HG03521 (cell line): ENCODE measurements around the gene RASSF7.

Experiments used
- ATAC-seq: cut with Tn5 transposase; IDR thresholded peaks from one replicate; pipeline ENCODE4 v1.9.1; 2021; ENCODE audit warnings: mild to moderate bottlenecking, moderate library complexity; ENCODE audit not compliant: unreplicated experiment

RASSF7 gene

GRCh38 chr11:607971-608659 is 47.3 kb downstream of the RASSF7 start:
- no peak for ATAC-seq

- ATAC-seq, result no peak
Observed at GRCh38 chr11:608791-609251, 48.1 kb downstream of the RASSF7 start.

GRCh38 chr11:609341-609811 is 48.6 kb downstream of the RASSF7 start:
- no peak for ATAC-seq

- ATAC-seq, result no peak
Observed at GRCh38 chr11:610146-610801, 49.5 kb downstream of the RASSF7 start.

- ATAC-seq, result no peak
Observed at GRCh38 chr11:611001-611996, 50.5 kb downstream of the RASSF7 start.

- ATAC-seq, result no peak
Observed at GRCh38 chr11:612201-612960, 51.6 kb downstream of the RASSF7 start.

GRCh38 chr11:612961-613300 is 52.2 kb downstream of the RASSF7 start:
- no peak for ATAC-seq

GRCh38 chr11:613369-613968 is 52.7 kb downstream of the RASSF7 start:
- no peak for ATAC-seq
